GM12801 (cell line): ENCODE measurements around the gene PSKH1.

ENCODE experiments used
- TF ChIP-seq, protein P1 (sequence below): IDR thresholded peaks from one replicate; pipeline ENCODE4 v1.5.1; 2011; ENCODE audit warnings: control low read depth; ENCODE audit not compliant: insufficient read length; ENCODE audit errors: extremely low read depth

Gene PSKH1

GRCh38 chr16:67924140-67924906 lies 31.3 kb downstream of the PSKH1 start:
- TF ChIP-seq, protein P1, sequence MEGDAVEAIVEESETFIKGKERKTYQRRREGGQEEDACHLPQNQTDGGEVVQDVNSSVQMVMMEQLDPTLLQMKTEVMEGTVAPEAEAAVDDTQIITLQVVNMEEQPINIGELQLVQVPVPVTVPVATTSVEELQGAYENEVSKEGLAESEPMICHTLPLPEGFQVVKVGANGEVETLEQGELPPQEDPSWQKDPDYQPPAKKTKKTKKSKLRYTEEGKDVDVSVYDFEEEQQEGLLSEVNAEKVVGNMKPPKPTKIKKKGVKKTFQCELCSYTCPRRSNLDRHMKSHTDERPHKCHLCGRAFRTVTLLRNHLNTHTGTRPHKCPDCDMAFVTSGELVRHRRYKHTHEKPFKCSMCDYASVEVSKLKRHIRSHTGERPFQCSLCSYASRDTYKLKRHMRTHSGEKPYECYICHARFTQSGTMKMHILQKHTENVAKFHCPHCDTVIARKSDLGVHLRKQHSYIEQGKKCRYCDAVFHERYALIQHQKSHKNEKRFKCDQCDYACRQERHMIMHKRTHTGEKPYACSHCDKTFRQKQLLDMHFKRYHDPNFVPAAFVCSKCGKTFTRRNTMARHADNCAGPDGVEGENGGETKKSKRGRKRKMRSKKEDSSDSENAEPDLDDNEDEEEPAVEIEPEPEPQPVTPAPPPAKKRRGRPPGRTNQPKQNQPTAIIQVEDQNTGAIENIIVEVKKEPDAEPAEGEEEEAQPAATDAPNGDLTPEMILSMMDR, result no peak

GRCh38 chr16:67926181-67926750 lies 33.2 kb downstream of the PSKH1 start:
- TF ChIP-seq, protein P1, result no peak

DNA sequence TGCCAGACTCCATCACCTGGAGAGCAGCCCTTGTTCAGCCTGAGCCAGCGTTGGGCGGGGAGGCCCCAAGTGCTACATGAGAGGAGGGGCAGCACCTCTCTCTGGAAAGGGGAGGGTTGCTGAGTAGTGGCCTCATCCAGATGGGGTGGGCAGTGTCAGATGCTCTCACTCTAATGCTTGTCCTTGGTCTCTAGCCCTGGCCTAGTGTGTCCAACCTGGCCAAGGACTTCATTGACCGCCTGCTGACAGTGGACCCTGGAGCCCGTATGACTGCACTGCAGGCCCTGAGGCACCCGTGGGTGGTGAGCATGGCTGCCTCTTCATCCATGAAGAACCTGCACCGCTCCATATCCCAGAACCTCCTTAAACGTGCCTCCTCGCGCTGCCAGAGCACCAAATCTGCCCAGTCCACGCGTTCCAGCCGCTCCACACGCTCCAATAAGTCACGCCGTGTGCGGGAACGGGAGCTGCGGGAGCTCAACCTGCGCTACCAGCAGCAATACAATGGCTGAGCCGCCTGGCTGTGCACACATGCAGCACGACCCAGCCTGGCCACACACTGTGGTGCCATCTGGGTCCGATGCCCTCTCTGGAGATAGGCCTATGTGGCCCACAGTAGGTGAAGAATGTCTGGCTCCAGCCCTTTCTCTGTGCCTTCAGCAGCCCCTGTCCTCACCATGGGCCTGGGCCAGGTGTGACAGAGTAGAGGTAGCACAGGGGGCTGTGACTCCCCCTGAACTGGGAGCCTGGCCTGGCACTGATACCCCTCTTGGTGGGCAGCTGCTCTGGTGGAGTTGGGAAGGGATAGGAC lies 34.3 kb downstream of the PSKH1 start:
- TF ChIP-seq, protein P1, result no peak

GRCh38 chr16:67928147-67928546 lies 35.1 kb downstream of the PSKH1 start:
- TF ChIP-seq, protein P1, result no peak

DNA sequence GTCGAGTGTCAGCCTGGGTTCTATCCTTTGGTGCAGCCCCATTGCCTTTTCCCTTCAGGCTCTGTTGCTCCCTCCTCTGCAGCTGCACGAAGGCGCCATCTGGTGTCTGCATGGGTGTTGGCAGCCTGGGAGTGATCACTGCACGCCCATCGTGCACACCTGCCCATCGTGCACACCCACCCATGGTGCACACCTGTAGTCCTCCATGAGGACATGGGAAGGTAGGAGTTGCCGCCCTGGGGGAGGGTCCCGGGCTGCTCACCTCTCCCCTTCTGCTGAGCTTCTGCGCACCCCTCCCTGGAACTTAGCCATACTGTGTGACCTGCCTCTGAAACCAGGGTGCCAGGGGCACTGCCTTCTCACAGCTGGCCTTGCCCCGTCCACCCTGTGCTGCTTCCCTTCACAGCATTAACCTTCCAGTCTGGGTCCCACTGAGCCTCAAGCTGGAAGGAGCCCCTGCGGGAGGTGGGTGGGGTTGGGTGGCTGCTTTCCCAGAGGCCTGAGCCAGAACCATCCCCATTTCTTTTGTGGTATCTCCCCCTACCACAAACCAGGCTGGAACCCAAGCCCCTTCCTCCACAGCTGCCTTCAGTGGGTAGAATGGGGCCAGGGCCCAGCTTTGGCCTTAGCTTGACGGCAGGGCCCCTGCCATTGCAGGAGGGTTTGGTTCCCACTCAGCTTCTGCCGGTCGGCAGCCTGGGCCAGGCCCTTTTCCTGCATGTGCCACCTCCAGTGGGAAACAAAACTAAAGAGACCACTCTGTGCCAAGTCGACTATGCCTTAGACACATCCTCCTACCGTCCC lies 35.7 kb downstream of the PSKH1 start:
- TF ChIP-seq, protein P1, result peak; percentile 71

DNA sequence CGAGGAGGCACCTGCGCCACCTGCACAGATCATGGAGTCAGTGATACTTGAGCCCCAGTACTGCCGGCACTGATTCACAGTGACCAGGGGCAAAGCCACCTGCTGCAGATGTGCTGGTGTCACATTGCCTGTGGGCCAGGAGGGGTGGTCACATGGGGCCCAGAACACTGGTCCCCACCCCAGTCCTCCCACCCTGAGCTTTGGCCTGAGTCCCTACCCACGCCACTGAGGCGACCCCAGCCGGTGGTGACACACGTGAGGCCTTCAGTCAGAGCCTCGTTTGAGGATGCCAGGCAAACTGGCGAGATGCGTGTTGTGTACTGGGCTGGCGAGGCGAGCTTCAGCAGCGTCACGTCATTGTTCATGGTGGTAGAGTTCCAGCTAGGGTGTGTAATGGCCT lies 37.1 kb downstream of the PSKH1 start:
- TF ChIP-seq, protein P1, result no peak
